Epithelial cell of esophagus (primary cell): ENCODE data around the gene CST7.

Source experiments
- DNase-seq: peaks from one replicate; pipeline ENCODE4 v3.0.0; 2010; ENCODE audit warnings: low read depth
- H3K4me3 ChIP-seq: 2 replicates; pipeline ENCODE4 v1.5.1; 2011; ENCODE audit warnings: mild to moderate bottlenecking, low read length, control low read depth
- CTCF ChIP-seq: IDR thresholded peaks from 2 replicates; pipeline ENCODE4 v1.5.1; 2011; ENCODE audit warnings: low read depth, mild to moderate bottlenecking, low read length, control low read depth, inconsistent platforms; ENCODE audit not compliant: insufficient read depth; ENCODE audit errors: missing control alignments

CST7 gene

GRCh38 chr20:24911461-24911860, 37.6 kb upstream of the CST7 start:
- no peak for DNase-seq
- no peak overlapping the region for H3K4me3 ChIP-seq
- TF ChIP-seq CTCF: no peak

GRCh38 chr20:24912397-24913075, 36.5 kb upstream of the CST7 start:
- no peak overlapping the region for H3K4me3 ChIP-seq
- no peak for DNase-seq
- no peak for TF ChIP-seq CTCF

GRCh38 chr20:24913076-24913628, 35.9 kb upstream of the CST7 start:
- DNase-seq: no peak
- no peak for TF ChIP-seq CTCF
- no peak overlapping the region for H3K4me3 ChIP-seq

GRCh38 chr20:24914388-24915241, 34.5 kb upstream of the CST7 start:
- no peak for TF ChIP-seq CTCF
- H3K4me3 ChIP-seq: no peak overlapping the region
- DNase-seq: no peak

- H3K4me3 ChIP-seq: no peak overlapping the region
- no peak for DNase-seq
- no peak for TF ChIP-seq CTCF
Measured at GRCh38 chr20:24915440-24915839, 33.6 kb upstream of the CST7 start.

GRCh38 chr20:24915892-24916291, 33.2 kb upstream of the CST7 start:
- TF ChIP-seq CTCF: no peak
- DNase-seq: no peak
- no peak overlapping the region for H3K4me3 ChIP-seq

GRCh38 chr20:24916412-24916811, 32.7 kb upstream of the CST7 start:
- no peak overlapping the region for H3K4me3 ChIP-seq
- TF ChIP-seq CTCF: no peak
- no peak for DNase-seq
